Effector memory CD8-positive, alpha-beta T cell (primary cell): ENCODE data around the gene ACOT13.
"Not testable (repeated sequence)": the region's sequence is repeated elsewhere in the genome, so short reads cannot be mapped to it uniquely, and the experiment has no call there.

Experiments
- ATAC-seq: fragments of 150-1000 bp; cut with Tn5 transposase; replicated peaks from 2 replicates; pipeline ENCODE4 v1.10.0; 2021; ENCODE audit warnings: mild to moderate bottlenecking, moderate library complexity
- DNase-seq, 3 experiments: peaks; one replicate each; pipeline ENCODE4 v3.0.0; 2021
- H3K27ac Mint-ChIP-seq, 2 donors: one replicate each; pipeline ENCODE4 v1.8.0; 2022; ENCODE audit warnings: mild to moderate bottlenecking in 2 of 2, mixed read lengths in 2 of 2, moderate library complexity in 2 of 2
- H3K27me3 Mint-ChIP-seq, 2 donors: one replicate each; pipeline ENCODE4 v1.8.0; 2022; ENCODE audit warnings: mixed read lengths in 2 of 2
- H3K36me3 Mint-ChIP-seq: one replicate; pipeline ENCODE4 v1.8.0; 2022; ENCODE audit warnings: mild to moderate bottlenecking, moderate library complexity, mixed read lengths; ENCODE audit not compliant: insufficient read depth
- H3K4me1 Mint-ChIP-seq, 2 donors: one replicate each; pipeline ENCODE4 v1.8.0; 2022; ENCODE audit warnings: low read depth in 2 of 2, mixed read lengths in 2 of 2
- H3K4me3 Mint-ChIP-seq, 2 donors: one replicate each; pipeline ENCODE4 v1.8.0; 2022; ENCODE audit warnings: mild to moderate bottlenecking in 2 of 2, mixed read lengths in 2 of 2, moderate library complexity in 2 of 2
- H3K9me3 Mint-ChIP-seq, 2 donors: one replicate each; pipeline ENCODE4 v1.8.0; 2022; ENCODE audit warnings: mixed read lengths in 2 of 2

Gene ACOT13

DNA sequence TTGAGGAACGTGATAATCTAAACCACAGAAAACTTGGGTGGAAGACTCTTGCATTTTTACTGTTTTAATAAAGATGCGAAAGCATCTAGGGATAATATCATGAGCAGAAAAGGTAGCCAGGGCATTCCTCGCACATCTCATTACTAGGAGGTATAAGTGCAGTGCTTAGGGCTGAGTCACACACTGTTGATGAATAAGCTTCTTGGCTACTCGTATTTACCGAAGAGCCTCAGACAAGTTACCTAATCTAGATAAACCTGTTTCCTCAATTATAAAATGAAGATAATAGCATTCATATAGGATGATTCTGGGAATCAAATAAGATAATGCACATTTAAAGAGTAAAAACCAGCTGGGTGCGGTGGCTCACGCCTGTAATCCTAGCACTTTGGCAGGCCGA, 20.1 kb upstream of the ACOT13 start:
- H3K4me1 Mint-ChIP-seq, result peaks cover 10 to 11% of the 10 kb centered on the region in 2 donors
- peaks cover 36% of the 10 kb centered on the region for H3K36me3 Mint-ChIP-seq
- peaks cover under 1 to 28% of the 10 kb centered on the region in 2 donors for H3K27me3 Mint-ChIP-seq
- no peaks in the 10 kb centered on the region for H3K9me3 Mint-ChIP-seq
- peak overlapping the region in 1 of 2 donors; percentile 84 for H3K27ac Mint-ChIP-seq
- H3K4me3 Mint-ChIP-seq, result peak overlapping the region; percentile 83 to 84
- no peak for DNase-seq
- ATAC-seq, result no peak

DNA sequence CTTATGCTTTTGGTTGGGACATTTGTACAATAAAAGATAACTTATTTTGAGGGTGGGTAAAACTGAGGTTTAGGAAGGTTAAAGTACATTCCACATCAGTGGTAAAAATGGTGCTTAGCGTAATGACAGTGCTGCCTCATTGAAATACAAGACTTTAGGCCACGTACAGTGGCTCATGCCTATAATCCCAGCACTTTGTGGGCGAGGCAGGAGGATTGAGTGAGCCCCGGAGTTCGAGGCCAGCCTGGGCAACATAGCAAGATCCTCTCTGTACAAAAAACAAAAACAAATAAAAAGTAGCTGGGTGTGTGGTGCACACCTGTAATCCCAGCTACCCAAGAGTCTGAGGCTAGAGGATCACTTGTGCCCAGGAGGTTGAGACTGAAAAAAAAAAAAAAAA, 18.6 kb upstream of the ACOT13 start:
- peaks cover 49% of the 10 kb centered on the region for H3K36me3 Mint-ChIP-seq
- H3K27ac Mint-ChIP-seq, result peak overlapping the region in 1 of 2 donors; percentile 60
- H3K4me3 Mint-ChIP-seq, result no peak overlapping the region

DNA sequence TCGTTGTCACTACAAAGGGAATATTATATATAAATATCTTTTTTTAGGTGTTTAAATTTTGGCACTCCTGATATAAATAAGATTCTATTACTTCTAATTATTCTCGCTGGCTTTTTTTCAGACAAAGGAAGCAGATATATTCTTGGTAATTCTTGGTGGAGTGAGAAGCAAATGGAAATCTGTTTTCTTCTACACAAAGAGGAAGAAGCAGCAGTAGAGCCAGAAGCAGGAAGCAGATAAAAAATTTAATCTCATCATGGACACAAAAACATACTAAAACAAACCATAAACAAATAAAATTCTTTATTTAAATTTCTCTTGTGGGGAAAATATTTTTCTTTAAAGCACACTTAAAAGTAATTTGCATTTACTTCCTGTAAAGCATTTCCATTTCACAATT, 17.2 kb upstream of the ACOT13 start:
- H3K27me3 Mint-ChIP-seq, result peaks cover 0 to 12% of the 10 kb centered on the region in 2 donors
- no peaks in the 10 kb centered on the region for H3K9me3 Mint-ChIP-seq

More for the DNA sequence above, 18.6 kb upstream of the ACOT13 start:
- H3K9me3 Mint-ChIP-seq, result no peaks in the 10 kb centered on the region
- DNase-seq (no peak), ATAC-seq (no peak)
- H3K27me3 Mint-ChIP-seq, result peaks cover 0 to 22% of the 10 kb centered on the region in 2 donors
- peaks cover 11 to 20% of the 10 kb centered on the region in 2 donors for H3K4me1 Mint-ChIP-seq

DNA sequence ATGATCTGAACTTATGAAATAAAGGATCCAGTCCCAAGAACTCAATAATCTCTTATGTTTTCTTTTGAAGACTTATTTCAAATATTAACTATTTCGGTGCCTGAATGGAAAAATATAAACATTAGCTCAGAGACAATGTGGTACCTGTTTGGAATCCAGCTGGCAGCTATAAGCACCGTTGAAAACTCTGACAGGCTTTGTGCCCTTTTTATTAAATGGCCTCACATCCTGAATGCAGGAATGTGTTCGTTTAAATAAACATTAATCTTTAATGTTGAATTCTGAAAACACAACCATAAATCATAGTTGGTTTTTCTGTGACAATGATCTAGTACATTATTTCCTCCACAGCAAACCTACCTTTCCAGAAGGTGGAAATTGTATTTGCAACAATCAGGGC, 16.5 kb upstream of the ACOT13 start:
- Mint-ChIP-seq H3K27ac (no peak overlapping the region), H3K27me3 (peaks cover 0 to 5% of the 10 kb centered on the region in 2 donors), H3K36me3 (peaks cover 49% of the 10 kb centered on the region), H3K4me1 (peaks cover 12 to 25% of the 10 kb centered on the region in 2 donors), H3K9me3 (no peaks in the 10 kb centered on the region), H3K4me3 (no peak overlapping the region)
- ATAC-seq (no peak), DNase-seq (no peak)

More for the DNA sequence above, 17.2 kb upstream of the ACOT13 start:
- DNase-seq (no peak), ATAC-seq (no peak)
- no peak overlapping the region for H3K4me3 Mint-ChIP-seq
- peaks cover 51% of the 10 kb centered on the region for H3K36me3 Mint-ChIP-seq
- H3K4me1 Mint-ChIP-seq, result peaks cover 11 to 27% of the 10 kb centered on the region in 2 donors
- H3K27ac Mint-ChIP-seq, result no peak overlapping the region

DNA sequence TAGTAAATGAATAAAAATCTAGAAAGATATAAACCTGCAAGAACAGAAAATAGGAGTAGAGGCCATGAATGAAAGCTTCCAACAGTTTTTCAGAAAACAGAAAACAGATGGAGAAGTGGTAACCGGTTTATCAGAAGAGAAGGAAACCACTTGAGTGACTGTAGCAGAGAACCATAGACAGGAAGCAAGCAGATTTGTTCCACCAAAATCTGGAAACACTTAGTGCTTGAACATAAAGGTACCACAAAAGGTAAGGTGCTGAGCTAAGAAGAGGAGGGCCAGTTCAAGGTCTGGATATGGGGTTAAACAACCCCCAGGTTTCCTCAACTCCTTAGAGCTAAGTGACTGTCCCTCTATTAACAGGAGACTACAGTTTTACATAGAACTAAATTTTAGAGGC, 11.7 kb upstream of the ACOT13 start:
- ATAC-seq, result no peak
- peaks cover 51% of the 10 kb centered on the region for H3K36me3 Mint-ChIP-seq
- DNase-seq, result no peak
- H3K9me3 Mint-ChIP-seq, result no peaks in the 10 kb centered on the region
- no peak overlapping the region for H3K4me3 Mint-ChIP-seq
- H3K27ac Mint-ChIP-seq, result peak overlapping the region; percentile 65 to 81
- no peaks in the 10 kb centered on the region for H3K27me3 Mint-ChIP-seq
- peaks cover 13 to 50% of the 10 kb centered on the region in 2 donors for H3K4me1 Mint-ChIP-seq

DNA sequence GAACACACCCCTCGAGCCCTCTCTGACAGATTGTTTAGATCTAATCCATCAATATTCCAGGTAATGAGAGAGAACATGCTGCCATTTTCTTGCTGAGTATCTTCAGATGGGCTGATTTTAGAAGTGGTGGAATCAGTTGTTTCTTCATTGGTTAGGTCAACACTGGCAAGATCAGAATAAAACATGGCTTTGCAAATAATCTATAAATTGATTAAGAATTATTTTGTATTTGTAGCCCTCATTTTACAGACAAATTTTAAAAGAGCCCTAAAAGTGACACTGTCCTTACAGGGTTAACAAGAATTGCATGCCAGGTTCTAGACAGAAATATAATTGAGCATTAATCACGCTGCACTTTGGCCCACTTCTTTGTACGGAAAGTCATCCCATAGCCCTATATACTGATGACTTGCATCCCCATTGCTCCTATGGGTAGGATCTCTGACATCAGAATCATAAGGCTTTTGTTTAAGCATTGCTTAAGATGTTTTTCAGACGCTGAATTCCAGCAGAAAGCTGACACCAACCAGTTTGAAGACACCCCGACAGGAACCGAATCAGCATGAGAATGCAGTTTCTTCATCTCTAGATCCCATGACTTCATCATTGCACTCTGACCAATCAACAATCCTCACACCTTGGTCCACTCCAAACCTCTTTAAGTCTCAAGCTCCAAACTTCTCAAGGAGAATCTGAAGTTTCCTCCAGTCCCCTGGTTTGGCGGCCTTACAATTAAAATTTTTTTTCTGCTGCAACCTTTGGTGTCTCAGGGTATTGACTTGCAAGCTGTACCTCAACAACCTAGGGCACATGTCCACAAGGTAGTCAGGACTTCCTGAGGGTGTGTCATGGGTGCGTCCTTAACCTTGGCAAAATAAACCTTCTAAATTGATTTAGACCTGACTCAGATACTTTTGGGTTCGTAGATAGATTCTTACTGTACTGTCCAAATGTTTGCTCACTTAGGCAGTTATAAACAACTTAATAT, 8.0 kb upstream of the ACOT13 start:
- peaks cover 25 to 53% of the 10 kb centered on the region in 2 donors for H3K4me1 Mint-ChIP-seq
- no peak for DNase-seq
- no peaks in the 10 kb centered on the region for H3K9me3 Mint-ChIP-seq
- H3K27ac Mint-ChIP-seq, result peak overlapping the region in 1 of 2 donors; percentile 78
- H3K27me3 Mint-ChIP-seq, result no peaks in the 10 kb centered on the region
- ATAC-seq, result no peak
- peaks cover 27% of the 10 kb centered on the region for H3K36me3 Mint-ChIP-seq
- H3K4me3 Mint-ChIP-seq, result no peak overlapping the region

DNA sequence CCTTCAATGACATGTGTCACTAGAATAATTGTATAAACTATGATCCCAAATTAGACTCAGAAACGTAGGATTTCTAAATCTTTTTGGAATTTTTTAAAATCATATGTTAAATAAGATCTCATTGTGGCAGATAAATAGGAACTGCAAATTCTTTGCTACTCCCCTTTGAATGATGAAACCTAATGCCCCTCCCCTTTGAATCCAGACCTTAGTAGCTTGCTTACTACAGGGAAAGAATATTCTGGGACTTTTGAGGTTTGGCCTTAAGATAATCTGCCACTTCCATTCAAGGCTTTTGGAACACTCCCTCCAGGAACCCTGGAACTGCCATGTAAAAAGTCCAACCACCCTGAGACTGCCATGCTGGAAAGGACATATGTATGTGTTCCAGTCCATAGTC, 7.3 kb upstream of the ACOT13 start:
- Mint-ChIP-seq H3K4me1 (peaks cover 27 to 56% of the 10 kb centered on the region in 2 donors), H3K4me3 (no peak overlapping the region), H3K9me3 (no peaks in the 10 kb centered on the region), H3K27me3 (no peaks in the 10 kb centered on the region), H3K36me3 (peaks cover 27% of the 10 kb centered on the region), H3K27ac (no peak overlapping the region)
- ATAC-seq (no peak), DNase-seq (no peak)

DNA sequence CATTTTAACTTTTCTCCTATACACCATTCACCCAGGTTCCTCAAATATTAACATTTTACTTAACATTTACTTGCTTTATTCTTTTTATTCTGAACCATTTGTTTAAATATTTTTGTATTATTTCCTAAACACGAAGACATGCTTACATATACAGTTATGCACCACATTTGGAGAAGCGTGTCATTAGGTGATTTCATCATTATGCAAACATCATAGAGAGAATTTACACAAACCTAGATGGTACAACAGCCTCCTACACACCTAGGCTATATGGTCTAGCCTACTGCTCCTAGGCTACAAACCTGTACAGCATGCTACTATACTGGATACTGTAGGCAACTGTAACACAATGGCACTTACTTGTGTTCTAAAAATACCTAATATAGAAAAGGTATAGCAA, 6.8 kb upstream of the ACOT13 start:
- Mint-ChIP-seq H3K9me3 (no peaks in the 10 kb centered on the region), H3K36me3 (peaks cover 24% of the 10 kb centered on the region), H3K4me1 (peaks cover 32 to 61% of the 10 kb centered on the region in 2 donors), H3K27ac (no peak overlapping the region), H3K27me3 (no peaks in the 10 kb centered on the region), H3K4me3 (no peak overlapping the region)
- DNase-seq (no peak), ATAC-seq (no peak)

DNA sequence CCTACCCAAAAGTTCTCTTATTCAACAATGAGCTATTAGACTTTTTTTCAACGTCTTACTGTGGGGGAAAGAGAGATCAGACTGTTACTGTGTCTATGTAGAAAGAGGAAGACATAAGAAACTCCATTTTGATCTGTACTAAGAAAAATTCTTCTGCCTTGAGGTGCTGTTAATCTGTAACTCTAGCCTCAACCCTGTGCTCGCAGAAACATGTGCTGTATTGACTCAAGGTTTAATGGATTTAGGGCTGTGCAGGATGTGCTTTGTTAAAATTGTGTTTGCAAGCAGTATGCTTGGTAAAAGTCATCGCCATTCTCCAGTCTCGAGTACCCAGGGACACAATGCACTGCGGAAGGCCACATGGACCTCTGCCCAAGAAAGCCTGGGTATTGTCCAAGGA, 5.1 kb upstream of the ACOT13 start:
- H3K9me3 Mint-ChIP-seq, H3K4me3 Mint-ChIP-seq, H3K27me3 Mint-ChIP-seq, ATAC-seq, DNase-seq: not testable (repeated sequence)
- peak overlapping the region in 1 of 2 donors; percentile 12 for H3K27ac Mint-ChIP-seq
- peaks cover 23% of the 10 kb centered on the region for H3K36me3 Mint-ChIP-seq
- H3K4me1 Mint-ChIP-seq, result peaks cover 32 to 58% of the 10 kb centered on the region in 2 donors

DNA sequence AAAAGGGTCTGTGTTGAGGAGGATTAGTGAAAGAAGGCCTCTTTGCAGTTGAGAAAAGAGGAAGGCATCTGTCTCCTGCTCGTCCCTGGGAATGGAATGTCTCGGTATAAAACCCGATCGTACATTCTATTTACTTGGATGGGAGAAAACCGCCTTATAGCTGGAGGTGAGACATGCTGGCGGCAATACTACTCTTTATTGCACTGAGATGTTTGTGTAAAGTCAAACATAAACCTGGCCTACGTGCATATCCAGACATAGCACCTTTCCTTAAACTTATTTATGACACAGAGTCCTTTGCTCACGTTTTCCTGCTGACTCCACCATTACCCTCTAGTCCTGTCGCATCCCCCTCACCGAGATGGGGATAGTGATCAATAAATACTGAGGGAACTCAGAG, 4.6 kb upstream of the ACOT13 start:
- H3K4me1 Mint-ChIP-seq, result peaks cover 32 to 59% of the 10 kb centered on the region in 2 donors
- no peak for ATAC-seq
- H3K27me3 Mint-ChIP-seq, result no peaks in the 10 kb centered on the region
- no peak for DNase-seq
- peaks cover 24% of the 10 kb centered on the region for H3K36me3 Mint-ChIP-seq
- H3K27ac Mint-ChIP-seq, result no peak overlapping the region
- no peaks in the 10 kb centered on the region for H3K9me3 Mint-ChIP-seq
- H3K4me3 Mint-ChIP-seq, result no peak overlapping the region

DNA sequence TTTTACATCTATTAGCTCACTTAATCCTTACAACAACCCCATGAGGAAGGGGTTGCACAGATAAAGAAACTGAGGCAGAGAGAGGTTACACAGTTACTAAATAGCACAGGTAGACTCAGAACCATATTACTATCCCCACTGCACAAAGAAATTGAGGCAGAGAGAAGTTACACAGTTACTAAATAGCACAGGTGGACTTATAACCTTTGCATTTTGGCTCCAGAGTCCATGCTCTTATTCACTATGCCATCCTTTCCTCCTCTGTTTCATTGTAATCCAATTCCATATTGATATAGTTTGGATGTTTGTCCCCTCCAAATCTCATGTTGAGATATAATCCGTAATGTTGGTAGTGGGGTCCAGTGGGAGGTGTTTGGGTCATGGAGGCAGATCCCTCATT, 3.7 kb upstream of the ACOT13 start:
- peaks cover 37 to 64% of the 10 kb centered on the region in 2 donors for H3K4me1 Mint-ChIP-seq

DNA sequence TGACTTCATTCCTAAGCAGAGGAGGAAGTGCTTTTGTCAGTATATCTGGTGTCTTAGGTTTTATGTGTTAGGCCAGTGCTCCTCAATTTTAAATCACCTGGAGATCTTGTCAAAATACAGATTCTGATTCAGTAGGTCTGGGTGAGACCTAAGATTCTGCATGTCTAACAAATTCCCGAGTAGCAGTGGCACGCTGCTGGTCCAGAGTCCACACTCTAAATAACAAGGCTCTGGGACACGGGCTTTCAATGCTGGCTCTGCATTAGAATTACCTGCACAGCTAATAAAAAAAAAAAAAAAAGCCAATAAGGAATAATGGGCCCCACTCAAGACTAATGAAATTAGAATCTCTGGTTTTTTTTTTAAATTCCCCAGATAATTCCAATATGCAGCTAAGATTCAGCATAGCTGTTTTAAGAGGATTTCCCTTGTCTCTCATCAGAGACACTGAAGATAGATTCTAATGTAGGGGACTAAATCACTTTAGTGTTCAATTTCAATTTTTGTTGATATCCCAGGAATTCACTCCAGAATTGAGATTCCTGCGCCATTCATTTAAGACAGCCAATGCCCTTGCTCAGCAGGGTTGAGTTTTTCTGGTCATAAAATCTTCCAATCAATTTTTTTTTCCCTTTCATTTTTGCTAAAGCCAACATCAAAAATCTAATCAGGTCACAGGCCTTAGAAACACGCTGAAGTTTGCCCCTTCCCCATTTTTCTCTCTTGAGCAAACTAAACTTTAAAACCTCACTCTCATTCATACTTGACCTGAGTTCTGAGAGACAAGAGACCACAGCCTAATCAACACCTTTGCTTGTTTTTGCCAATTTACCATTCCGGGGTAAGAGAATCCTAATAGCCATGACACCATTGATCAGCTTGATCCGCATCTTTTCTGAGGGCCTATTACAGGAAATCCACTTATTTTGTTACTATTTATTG, 2.6 kb upstream of the ACOT13 start:
- H3K9me3 Mint-ChIP-seq, result no peaks in the 10 kb centered on the region
- no peaks in the 10 kb centered on the region for H3K27me3 Mint-ChIP-seq
- no peak for DNase-seq
- no peak for ATAC-seq
- peak overlapping the region; percentile 97 to 98 for H3K4me3 Mint-ChIP-seq
- peaks cover 25% of the 10 kb centered on the region for H3K36me3 Mint-ChIP-seq
- peaks cover 39 to 64% of the 10 kb centered on the region in 2 donors for H3K4me1 Mint-ChIP-seq
- H3K27ac Mint-ChIP-seq, result peak overlapping the region in 1 of 2 donors; percentile 96

More for the DNA sequence above, 3.7 kb upstream of the ACOT13 start:
- Mint-ChIP-seq H3K36me3 (peaks cover 25% of the 10 kb centered on the region), H3K27ac (no peak overlapping the region), H3K27me3 (no peaks in the 10 kb centered on the region), H3K9me3 (no peaks in the 10 kb centered on the region), H3K4me3 (peak overlapping the region in 1 of 2 donors; percentile 20)
- no peak for ATAC-seq
- no peak for DNase-seq

DNA sequence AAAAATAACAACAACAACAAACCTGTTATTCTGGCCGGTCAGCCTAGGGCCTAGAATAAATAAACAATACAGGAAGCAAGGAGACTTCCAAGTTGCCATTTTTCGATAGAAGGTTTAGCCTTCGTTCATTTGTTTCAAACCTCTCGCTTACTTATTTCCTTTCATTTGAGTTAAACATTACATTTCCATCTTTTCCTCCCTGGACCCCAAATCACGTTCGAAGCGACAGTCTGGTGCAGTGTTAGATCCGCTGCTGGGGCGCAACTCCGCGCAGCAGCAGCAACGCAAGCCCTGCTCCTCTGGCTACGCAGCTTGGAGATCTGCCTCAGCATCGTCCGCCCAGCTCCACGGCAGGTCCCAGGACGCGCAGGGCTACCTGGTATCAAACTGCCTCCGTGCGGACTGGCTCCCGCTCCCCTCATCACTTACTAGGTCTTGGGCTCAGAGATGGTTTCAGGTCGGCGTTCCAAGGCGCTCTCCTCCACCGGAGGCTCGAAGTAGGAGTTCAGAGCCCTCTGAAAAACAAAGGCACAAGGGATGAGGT, 708 bp upstream of the ACOT13 start:
- ATAC-seq (peak; percentile 31), DNase-seq (peak in 1 of 3 experiments; percentile 33)
- Mint-ChIP-seq H3K4me1 (peaks cover 39 to 55% of the 10 kb centered on the region in 2 donors), H3K36me3 (peaks cover 27% of the 10 kb centered on the region), H3K27me3 (no peaks in the 10 kb centered on the region), H3K9me3 (no peaks in the 10 kb centered on the region), H3K4me3 (peak overlapping the region; percentile 97 to 98), H3K27ac (peak overlapping the region; percentile 95 to 96)
